ENCODE results near the gene PPP4R2.

DNA sequence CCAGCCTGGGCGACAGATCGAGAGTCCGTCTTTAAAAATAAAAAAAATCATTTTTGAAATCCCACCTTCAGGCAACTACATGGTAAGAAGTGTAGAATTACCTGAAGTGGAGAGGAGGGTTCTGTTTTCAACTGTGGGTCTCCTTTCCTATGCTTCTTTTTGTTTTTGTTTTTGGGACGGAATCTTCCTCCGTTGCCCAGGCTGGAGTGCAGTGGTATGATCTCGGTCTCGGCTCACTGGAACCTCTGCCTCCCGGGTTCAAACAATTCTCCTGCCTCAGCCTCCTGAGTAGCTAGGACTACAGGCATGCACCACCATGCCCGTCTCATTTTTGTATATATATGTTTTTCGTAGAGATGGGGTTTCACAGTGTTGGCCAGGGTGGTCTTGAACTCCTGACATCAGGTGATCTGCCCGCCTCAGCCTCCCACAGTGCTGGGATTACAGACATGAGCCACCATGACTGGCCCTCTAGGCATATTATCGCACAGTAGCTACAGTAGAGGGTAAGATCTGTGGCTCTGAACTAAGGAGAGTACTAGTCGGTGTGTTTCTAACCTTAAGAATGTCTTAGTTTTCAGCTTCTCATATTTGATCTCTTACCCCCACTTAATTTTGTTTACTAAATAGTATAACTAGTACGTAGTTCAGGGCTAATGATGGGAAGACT is 73.3 kb downstream of the PPP4R2 start:
- TF ChIP-seq CTCF (IDR thresholded peaks at IDR 0.05; ENCODE audit: extremely low read depth in 1 of 2, insufficient read depth in 1 of 2, low read depth in 1 of 2, low read length in 2 of 2) (no peak), POLR2A (IDR thresholded peaks at IDR 0.05; ENCODE audit: low read depth, low read length) (no peak), EZH2 (IDR thresholded peaks at IDR 0.05; ENCODE audit: borderline replicate concordance, low read depth, low read length, severe bottlenecking) (no peak), POLR2AphosphoS5 (IDR thresholded peaks at IDR 0.05; ENCODE audit: insufficient read depth, low read depth, low read length) (no peak), GATA2 (IDR thresholded peaks at IDR 0.05; ENCODE audit: insufficient read depth, insufficient read length, low read depth, low read length) (no peak)
- TF ChIP-seq, protein P1, sequence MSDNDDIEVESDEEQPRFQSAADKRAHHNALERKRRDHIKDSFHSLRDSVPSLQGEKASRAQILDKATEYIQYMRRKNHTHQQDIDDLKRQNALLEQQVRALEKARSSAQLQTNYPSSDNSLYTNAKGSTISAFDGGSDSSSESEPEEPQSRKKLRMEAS (IDR thresholded peaks at IDR 0.05; ENCODE audit: insufficient read depth, insufficient read length) = no peak

Measured in endothelial cell of umbilical vein (primary cell).